ENCODE results near the gene TUBB. TPM values are rescaled to one million over a fixed set of nuclear protein-coding genes. Genes with fewer than 3 reads are reported as not detected.

The TUBB gene
- total RNA-seq, 1 donor from 2014 or later, result 219 TPM

Other genes with a start within 250 kb of the TUBB start
- gene HLA-E, start 230.8 kb upstream of the TUBB start, total RNA-seq, result 141 TPM
- gene GNL1, start 163.9 kb upstream of the TUBB start, total RNA-seq, result 24.0 TPM
- gene PRR3, start 163.1 kb upstream of the TUBB start, total RNA-seq, result 2.3 TPM
- 24.4 TPM for gene ABCF1, start 148.9 kb upstream of the TUBB start, total RNA-seq
- 49.8 TPM for gene PPP1R10, start 103.1 kb upstream of the TUBB start, total RNA-seq
- gene MRPS18B, start 102.5 kb upstream of the TUBB start, total RNA-seq, result 53.3 TPM
- 5.1 TPM for gene ATAT1, start 93.5 kb upstream of the TUBB start, total RNA-seq
- gene C6orf136, start 73.2 kb upstream of the TUBB start, total RNA-seq, result 13.8 TPM
- 15.2 TPM for gene DHX16, start 47.3 kb upstream of the TUBB start, total RNA-seq
- gene PPP1R18, start 33.7 kb upstream of the TUBB start, total RNA-seq, result 10.6 TPM
- gene NRM, start 29.4 kb upstream of the TUBB start, total RNA-seq, result 1.8 TPM
- gene MDC1, start 3.1 kb upstream of the TUBB start, total RNA-seq, result 13.7 TPM
- 45.9 TPM for gene FLOT1, start 22.3 kb downstream of the TUBB start, total RNA-seq
- 5.8 TPM for gene IER3, start 24.2 kb downstream of the TUBB start, total RNA-seq
- gene DDR1, start 164.2 kb downstream of the TUBB start, total RNA-seq, result 5.1 TPM
- 21.7 TPM for gene GTF2H4, start 187.9 kb downstream of the TUBB start, total RNA-seq
- 28.9 TPM for gene VARS2, start 193.9 kb downstream of the TUBB start, total RNA-seq
- not detected for gene SFTA2, start 211.8 kb downstream of the TUBB start, total RNA-seq
- gene MUCL3, start 220.6 kb downstream of the TUBB start, total RNA-seq, result not detected

All from left lobe of liver (tissue), 1 donor.